Lower leg skin (tissue), 3 donors: ENCODE data around the gene AP3D1.

Experiments used
- CTCF ChIP-seq, 3 donors: fragments of 450-650 bp; IDR thresholded peaks; one replicate each; pipeline ENCODE4 v1.5.1; 2016; ENCODE audit warnings: antibody characterized with exemption in 3 of 3, mild to moderate bottlenecking in 3 of 3, moderate library complexity in 2 of 3
- POLR2A ChIP-seq, 2 donors: fragments of 450-650 bp; IDR thresholded peaks; one replicate each; pipeline ENCODE4 v1.6.1; 2016 to 2017; ENCODE audit warnings: antibody characterized with exemption in 2 of 2, mild to moderate bottlenecking in 1 of 2, moderate library complexity in 1 of 2

GRCh38 chr19:2199861-2200623, 48.7 kb upstream of the AP3D1 start:
- TF ChIP-seq POLR2A (IDR thresholded peaks at IDR 0.05) (no peak), CTCF (IDR thresholded peaks at IDR 0.05) (no peak)
